GM12878 (cell line): Measurements from ENCODE around the gene STK4. TPM values are rescaled to one million over a fixed set of nuclear protein-coding genes. Genes with fewer than 3 reads are reported as not detected.

Source experiments
- ATAC-seq: fragments of 200-7000 bp; cut with Tn5 transposase; 3 replicates; pipeline ENCODE4 v1.9.1; 2020; ENCODE audit warnings: mild to moderate bottlenecking, moderate library complexity
- BruUV-seq: library from RNA; stranded (reverse); fragments of 400-500 nt; replicated peaks from 2 replicates; lab custom pipeline; 2021; lab: Mats Ljungman, UMichigan
- CTCF ChIA-PET: fragments of 300-600 bp; sonication (Branson Sonifier 250); formaldehyde crosslinking; extraction: SDS; loops from one replicate; lab custom pipeline; 2021; ENCODE audit warnings: inconsistent platforms; lab: Yijun Ruan, JAX
- POLR2A ChIA-PET: fragments of 350-600 bp; formaldehyde crosslinking; extraction: SDS; loops from one replicate; lab custom pipeline; 2021; ENCODE audit warnings: inconsistent platforms; lab: Charles Lee
- RAD21 ChIA-PET: fragments of 300-600 bp; sonication (Branson Sonifier 250); formaldehyde crosslinking; loops from one replicate; lab custom pipeline; 2023; ENCODE audit warnings: antibody characterized with exemption; ENCODE audit not compliant: unreplicated experiment; lab: Charles Lee
- SMC1A ChIA-PET: fragments of 300-600 bp; sonication (Branson Sonifier 250); formaldehyde crosslinking; loops from one replicate; lab custom pipeline; 2023; ENCODE audit not compliant: unreplicated experiment, uncharacterized antibody; lab: Charles Lee
- DNase-seq: peaks from one replicate; pipeline ENCODE4 v3.0.0-alpha.2; 2011; ENCODE audit warnings: low read depth, low spot score
- FAIRE-seq: peaks from 3 replicates; lab custom pipeline; 2011; peaks lifted over from hg19 to GRCh38; lab: Jason Lieb, UNC
- H2AFZ ChIP-seq: 2 replicates; pipeline ENCODE4 v1.6.0; 2011; ENCODE audit warnings: low read depth, low read length, control low read depth; ENCODE audit not compliant: control insufficient read depth
- H3K27ac ChIP-seq: 2 replicates; pipeline ENCODE4 v1.5.1; 2011; ENCODE audit warnings: control low read depth; ENCODE audit not compliant: control insufficient read depth, insufficient read depth
- H3K27me3 ChIP-seq, 2 experiments: replicated peaks in 1 of 2; 2 replicates each; pipeline versions ENCODE4 v1.6.0 to v1.6.1; 2011; ENCODE audit warnings: low read length in 1 of 2; ENCODE audit not compliant: control insufficient read depth in 2 of 2, insufficient read depth in 2 of 2
- H3K36me3 ChIP-seq, 2 experiments: 2 replicates each; pipeline ENCODE4 v1.5.1; 2011; ENCODE audit warnings: low read length in 1 of 2; ENCODE audit not compliant: control insufficient read depth in 2 of 2, insufficient read depth in 2 of 2
- H3K4me1 ChIP-seq: 2 replicates; pipeline ENCODE4 v1.6.1; 2011; ENCODE audit warnings: mild to moderate bottlenecking, low read length, moderate library complexity, mixed read lengths; ENCODE audit not compliant: control insufficient read depth, insufficient read depth
- H3K4me2 ChIP-seq: 2 replicates; pipeline ENCODE4 v1.6.0; 2011; ENCODE audit warnings: control low read depth; ENCODE audit not compliant: control insufficient read depth, insufficient read depth
- H3K4me3 ChIP-seq: fragments of 200-600 bp; sonication (generic); 2 replicates; pipeline ENCODE4 v1.5.1; 2016
- H3K79me2 ChIP-seq: 2 replicates; pipeline ENCODE4 v1.6.0; 2011; ENCODE audit warnings: low read length; ENCODE audit not compliant: control insufficient read depth, insufficient read depth
- H3K9ac ChIP-seq: 2 replicates; pipeline ENCODE4 v1.8.0; 2011; ENCODE audit warnings: low read length, control low read depth, mixed read lengths; ENCODE audit not compliant: control insufficient read depth, insufficient read depth
- H3K9me3 ChIP-seq: replicated peaks from 3 replicates; pipeline ENCODE4 v1.5.1; 2011; ENCODE audit warnings: mild to moderate bottlenecking, low read length; ENCODE audit not compliant: control insufficient read depth, insufficient read depth
- H4K20me1 ChIP-seq: 2 replicates; pipeline ENCODE4 v1.6.0; 2011; ENCODE audit not compliant: control insufficient read depth, insufficient read depth
- ATF7 ChIP-seq: fragments of 450-650 bp; IDR thresholded peaks from 2 replicates; pipeline ENCODE4 v1.6.1; 2016; ENCODE audit warnings: low read depth, mild to moderate bottlenecking
- CEBPB ChIP-seq, 2 experiments: fragments of 150-350 bp in 1 of 2; IDR thresholded peaks; 2 replicates each; pipeline ENCODE4 v1.6.1; 2012 to 2014; ENCODE audit warnings: low read depth in 2 of 2, low read length in 2 of 2, borderline replicate concordance in 1 of 2, inconsistent platforms in 1 of 2
- HDGF ChIP-seq: fragments of 450-650 bp; IDR thresholded peaks from 2 replicates; pipeline ENCODE4 v1.6.1; 2016; ENCODE audit warnings: antibody characterized with exemption
- PAX8 ChIP-seq: fragments of 450-650 bp; IDR thresholded peaks from 2 replicates; pipeline ENCODE4 v1.6.1; 2017; ENCODE audit warnings: mild to moderate bottlenecking, moderate library complexity
- USF1 ChIP-seq: IDR thresholded peaks from 2 replicates; pipeline ENCODE4 v1.6.1; 2011; ENCODE audit warnings: borderline replicate concordance, low read depth, mild to moderate bottlenecking, moderate library complexity, mixed read lengths, low read length; ENCODE audit not compliant: insufficient read depth; ENCODE audit errors: extremely low read length
- WGBS: methylation state at CpG from one replicate; pipeline ENCODE4 v1.1.6; 2016; ENCODE audit warnings: low lambda C conversion rate; ENCODE audit not compliant: insufficient replicate concordance, insufficient coverage; ENCODE audit errors: missing lambda C conversion rate; 5-methylcytosine and 5-hydroxymethylcytosine counted together
- in situ Hi-C: fragments of 300-500 bp; cut with MboI; formaldehyde crosslinking; loops from 9 replicates; pipeline ENCODE4 v1.14.3; 2018; ENCODE audit warnings: mixed read lengths
- intact Hi-C: fragments of 100-400 bp; cut with micrococcal nuclease; formaldehyde crosslinking; loops from one replicate; pipeline ENCODE4 v1.14.2; 2022; ENCODE audit not compliant: unreplicated experiment
- polyA plus RNA-seq, 11 experiments: library from polyadenylated mRNA; depleted of rRNA in 4 of 11; unstranded in 6 of 11; stranded (reverse) in 5 of 11; fragments of >200 nt; fragmentation: Nextera tagmentation in 4 of 11; fragmentation: Illumina TruSeq in 1 of 11; extraction: Ambion mirVana in 4 of 11; extraction: Trizol in 1 of 11; gene quantifications; 1 replicate in 1 of 11; 2 replicates in 10 of 11; pipeline versions ENCODE4 v1.2.1 to v1.2.3, GENCODE V29; 2011 to 2016; ENCODE audit warnings: inconsistent platforms in 2 of 11, missing spikeins in 2 of 11, low read depth in 1 of 11
- total RNA-seq, 4 experiments: library from RNA; depleted of rRNA in 3 of 4; stranded (reverse); fragments of >200 nt in 3 of 4; fragmentation: Illumina TruSeq in 1 of 4; extraction: Trizol in 1 of 4; gene quantifications; 2 replicates each; pipeline versions ENCODE4 v1.2.1 to v1.2.3, GENCODE V29; 2013 to 2021

Gene STK4
- total and polyA plus RNA-seq, 10 of the 15 experiments (the other 5 are each of a cell fraction or from before 2014, with no cell fraction given) = 24.0 to 135 (median 89.7) TPM

GRCh38 chr20:44961011-44961869 lies 5.1 kb upstream of the STK4 start:
- in situ Hi-C loops = no loop called here
- TF ChIP-seq ATF7 (no peak), CEBPB (IDR thresholded peaks at IDR 0.05; ENCODE audit: borderline replicate concordance in 1 of 2, low read depth in 2 of 2, low read length in 2 of 2) (no peak), USF1 (no peak), HDGF (no peak), PAX8 (no peak)
- ChIA-PET CTCF (interaction anchor here (1.5 to 4.2 kb wide), 3 partner anchors 10 to 29 kb away, joined by 3 to 21 read pairs (median 9); no protein-coding TSS in a partner anchor), SMC1A (interaction anchor here (1.0 to 2.8 kb wide), 7 partner anchors 10 to 91 kb away, joined by 3 to 14 read pairs (median 3); no protein-coding TSS in a partner anchor), RAD21 (interaction anchor here (0.6 to 2.0 kb wide), 3 partner anchors 10 to 391 kb away, joined by 3 to 9 read pairs (median 4); no protein-coding TSS in a partner anchor), POLR2A (interaction anchor here (1.8 kb wide), 1 partner anchor 16 kb away, joined by 8 read pairs; no protein-coding TSS in a partner anchor)
- no peak for FAIRE-seq
- ATAC-seq = no peak
- intact Hi-C loops = no loop called here
- peaks cover 46% of the 10 kb centered on the region for H3K79me2 ChIP-seq
- H3K9me3 ChIP-seq = no peaks in the 10 kb centered on the region
- no TSS peak for BruUV-seq
- no peak overlapping the region for H3K9ac ChIP-seq
- H3K27me3 ChIP-seq = no peaks in the 10 kb centered on the region
- H3K4me3 ChIP-seq = no peak overlapping the region; the same call in 1 of the 2 replicates
- H3K4me2 ChIP-seq = no peak overlapping the region
- peaks cover 0 to 12% of the 10 kb centered on the region in 2 experiments; a peak in 3 of 4 replicates for H3K36me3 ChIP-seq
- 0 out of 2 replicates have a peak, but pooled peaks cover 3% of the 10 kb centered on the region for H4K20me1 ChIP-seq
- H3K27ac ChIP-seq = no peak overlapping the region
- 93% methylated on average over 4 of the region's 4 CpGs for WGBS
- peaks cover 24% of the 10 kb centered on the region for H3K4me1 ChIP-seq
- no peak for DNase-seq
- H2AFZ ChIP-seq = no peak overlapping the region; the same call in 1 of the 2 replicates
